Forelimb muscle (tissue), 1 donor: ENCODE data around the gene NAV2. TPM values are rescaled to one million over a fixed set of nuclear protein-coding genes. Genes with fewer than 3 reads are reported as not detected.

Experiments used
- DNase-seq: peaks from one replicate; pipeline ENCODE4 v3.0.0-alpha.2; 2013; ENCODE audit warnings: low read depth
- polyA plus RNA-seq: library from polyadenylated mRNA; unstranded; fragments of 120-200 nt; gene quantifications from one replicate; pipeline ENCODE4 v1.2.1, GENCODE V29; 2013; ENCODE audit not compliant: insufficient read length

Gene NAV2
- polyA plus RNA-seq, 1 donor = 61.1 TPM

- DNase-seq = no peak
These were observed 93.2 kb downstream of the NAV2 start for GRCh38 chr11:19805827-19806226.

GRCh38 chr11:19806251-19806650 is 93.6 kb downstream of the NAV2 start:
- DNase-seq = no peak

GRCh38 chr11:19808076-19808911 is 95.7 kb downstream of the NAV2 start:
- DNase-seq = no peak

GRCh38 chr11:19810852-19811251 is 98.2 kb downstream of the NAV2 start:
- DNase-seq = no peak

- no peak for DNase-seq
These were observed 98.7 kb downstream of the NAV2 start for GRCh38 chr11:19811380-19811779.

GRCh38 chr11:19812096-19812495 is 99.5 kb downstream of the NAV2 start:
- no peak for DNase-seq

GRCh38 chr11:19812710-19813109 is 100.1 kb downstream of the NAV2 start:
- no peak for DNase-seq

GRCh38 chr11:19813158-19813879 is 100.7 kb downstream of the NAV2 start:
- no peak for DNase-seq

- DNase-seq = no peak
These were observed 101.8 kb downstream of the NAV2 start for GRCh38 chr11:19814421-19814820.

- DNase-seq = no peak
These were observed 103.4 kb downstream of the NAV2 start for GRCh38 chr11:19816040-19816439.

- DNase-seq = no peak
These were observed 104.2 kb downstream of the NAV2 start for GRCh38 chr11:19816817-19817216.

GRCh38 chr11:19817265-19817851 is 104.7 kb downstream of the NAV2 start:
- DNase-seq = no peak

- no peak for DNase-seq
These were observed 105.2 kb downstream of the NAV2 start for GRCh38 chr11:19817870-19818269.

GRCh38 chr11:19818619-19819018 is 106.0 kb downstream of the NAV2 start:
- DNase-seq = no peak

- no peak for DNase-seq
These were observed 106.5 kb downstream of the NAV2 start for GRCh38 chr11:19819148-19819547.

GRCh38 chr11:19820100-19820499 is 107.5 kb downstream of the NAV2 start:
- no peak for DNase-seq

- no peak for DNase-seq
These were observed 108.8 kb downstream of the NAV2 start for GRCh38 chr11:19821412-19821875.

GRCh38 chr11:19821993-19822392 is 109.4 kb downstream of the NAV2 start:
- no peak for DNase-seq

- no peak for DNase-seq
These were observed 109.9 kb downstream of the NAV2 start for GRCh38 chr11:19822531-19822930.

- no peak for DNase-seq
These were observed 114.0 kb downstream of the NAV2 start for GRCh38 chr11:19826606-19827005.

- no peak for DNase-seq
These were observed 114.9 kb downstream of the NAV2 start for GRCh38 chr11:19827399-19828135.
